ENCODE results near the gene PLAGL2.

The PLAGL2 gene

GRCh38 chr20:32191873-32192272 lies 15.7 kb downstream of the PLAGL2 start:
- H3K9me3 ChIP-seq (ENCODE audit: insufficient read depth, low read depth, low read length): peaks cover 2% of the 10 kb centered on the region
- no peak overlapping the region for H3K27ac ChIP-seq (ENCODE audit: low read depth, low read length)
- peaks cover 10 to 12% of the 10 kb centered on the region in 2 experiments for H3K4me1 ChIP-seq (ENCODE audit: control insufficient read depth in 1 of 2, insufficient read depth in 2 of 2, low read length in 2 of 2)
- H3K14ac ChIP-seq (ENCODE audit: low read length): no peak overlapping the region
- H2BK120ac ChIP-seq (ENCODE audit: insufficient read depth, low read length, poor library complexity): no peak overlapping the region
- H3K36me3 ChIP-seq (ENCODE audit: control insufficient read depth in 1 of 2, insufficient read depth in 2 of 2, low read length in 2 of 2): peaks cover 17 to 22% of the 10 kb centered on the region in 2 experiments
- H2BK5ac ChIP-seq (ENCODE audit: low read depth, low read length, poor library complexity): no peak overlapping the region
- H3K9ac ChIP-seq (ENCODE audit: low read length): no peak overlapping the region
- H3K79me2 ChIP-seq (ENCODE audit: control insufficient read depth, insufficient read depth, low read length, poor library complexity): peaks cover 5% of the 10 kb centered on the region
- no peak overlapping the region for H3K4ac ChIP-seq (ENCODE audit: low read depth, low read length)
- H3K18ac ChIP-seq (ENCODE audit: low read length): no peak overlapping the region
- H2BK12ac ChIP-seq (ENCODE audit: low read length): no peak overlapping the region
- no peak overlapping the region for H4K8ac ChIP-seq (ENCODE audit: low read depth, low read length)
- H3K4me2 ChIP-seq (ENCODE audit: low read length): no peak overlapping the region
- no peak overlapping the region for H2AK5ac ChIP-seq (ENCODE audit: low read length)
- no peak for DNase-seq
- peaks cover 8% of the 10 kb centered on the region for H3K79me1 ChIP-seq (ENCODE audit: low read length)
- no peak overlapping the region for H2AFZ ChIP-seq (ENCODE audit: insufficient read depth, low read length, poor library complexity)
- H4K91ac ChIP-seq (ENCODE audit: low read depth, low read length): no peak overlapping the region
- no peak overlapping the region for H3K23ac ChIP-seq (ENCODE audit: low read length)
- H3K4me3 ChIP-seq (ENCODE audit: low read depth, low read length): no peak overlapping the region
- H4K12ac ChIP-seq (ENCODE audit: low read depth, low read length): no peak overlapping the region
- no peaks in the 10 kb centered on the region for H3K27me3 ChIP-seq (ENCODE audit: insufficient read depth, low read length)

DNA sequence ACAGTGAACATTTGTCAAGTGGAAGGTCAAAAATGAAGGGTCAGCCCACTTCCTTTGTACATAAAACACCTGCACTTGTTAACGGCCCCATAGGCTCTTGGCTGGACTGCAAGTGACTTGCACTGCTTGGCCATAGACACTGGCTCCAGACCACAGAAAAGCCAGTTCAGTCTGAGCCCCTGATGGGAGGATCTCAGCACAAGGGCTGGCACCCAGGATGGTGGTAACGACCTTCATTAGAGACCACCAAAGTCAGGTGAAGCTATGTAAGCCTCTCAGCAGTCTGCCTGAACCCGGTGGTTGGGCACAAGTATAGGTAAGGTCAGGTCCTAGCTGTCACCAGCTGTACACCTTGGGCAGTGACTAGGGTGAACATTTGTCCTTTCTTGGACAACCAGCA lies 16.1 kb downstream of the PLAGL2 start:
- H2BK120ac ChIP-seq (ENCODE audit: insufficient read depth, low read length, poor library complexity): no peak overlapping the region
- H4K12ac ChIP-seq (ENCODE audit: low read depth, low read length): no peak overlapping the region
- no peak overlapping the region for H4K91ac ChIP-seq (ENCODE audit: low read depth, low read length)
- H2BK5ac ChIP-seq (ENCODE audit: low read depth, low read length, poor library complexity): no peak overlapping the region
- H3K79me2 ChIP-seq (ENCODE audit: control insufficient read depth, insufficient read depth, low read length, poor library complexity): peaks cover 5% of the 10 kb centered on the region
- H2BK12ac ChIP-seq (ENCODE audit: low read length): no peak overlapping the region
- WGBS (ENCODE audit: extremely low coverage, insufficient coverage, insufficient read length): no CpG with 5 or more reads among the region's 3 CpGs
- H3K4me1 ChIP-seq (ENCODE audit: control insufficient read depth in 1 of 2, insufficient read depth in 2 of 2, low read length in 2 of 2): peaks cover 10 to 12% of the 10 kb centered on the region in 2 experiments
- no peaks in the 10 kb centered on the region for H3K27me3 ChIP-seq (ENCODE audit: insufficient read depth, low read length)
- H3K79me1 ChIP-seq (ENCODE audit: low read length): peaks cover 8% of the 10 kb centered on the region
- H3K4me3 ChIP-seq (ENCODE audit: low read depth, low read length): no peak overlapping the region
- peaks cover 13 to 18% of the 10 kb centered on the region in 2 experiments for H3K36me3 ChIP-seq (ENCODE audit: control insufficient read depth in 1 of 2, insufficient read depth in 2 of 2, low read length in 2 of 2)
- DNase-seq: no peak
- no peak overlapping the region for H3K14ac ChIP-seq (ENCODE audit: low read length)
- no peak overlapping the region for H2AFZ ChIP-seq (ENCODE audit: insufficient read depth, low read length, poor library complexity)
- no peak overlapping the region for H3K4ac ChIP-seq (ENCODE audit: low read depth, low read length)
- H4K8ac ChIP-seq (ENCODE audit: low read depth, low read length): no peak overlapping the region
- H3K18ac ChIP-seq (ENCODE audit: low read length): no peak overlapping the region
- H2AK5ac ChIP-seq (ENCODE audit: low read length): no peak overlapping the region
- H3K4me2 ChIP-seq (ENCODE audit: low read length): no peak overlapping the region
- H3K9me3 ChIP-seq (ENCODE audit: insufficient read depth, low read depth, low read length): peaks cover 2% of the 10 kb centered on the region
- H3K27ac ChIP-seq (ENCODE audit: low read depth, low read length): no peak overlapping the region
- no peak overlapping the region for H3K23ac ChIP-seq (ENCODE audit: low read length)
- no peak overlapping the region for H3K9ac ChIP-seq (ENCODE audit: low read length)

GRCh38 chr20:32190616-32191415 lies 16.7 kb downstream of the PLAGL2 start:
- Histone ChIP-seq H2BK120ac (ENCODE audit: insufficient read depth, low read length, poor library complexity) (no peak overlapping the region), H2AFZ (ENCODE audit: insufficient read depth, low read length, poor library complexity) (peak overlapping the region; percentile 72), H2BK5ac (ENCODE audit: low read depth, low read length, poor library complexity) (no peak overlapping the region), H3K79me2 (ENCODE audit: control insufficient read depth, insufficient read depth, low read length, poor library complexity) (peaks cover 5% of the 10 kb centered on the region), H3K36me3 (ENCODE audit: control insufficient read depth in 1 of 2, insufficient read depth in 2 of 2, low read length in 2 of 2) (peaks cover 7 to 12% of the 10 kb centered on the region in 2 experiments), H3K79me1 (ENCODE audit: low read length) (peaks cover 8% of the 10 kb centered on the region), H2BK12ac (ENCODE audit: low read length) (no peak overlapping the region), H3K23ac (ENCODE audit: low read length) (no peak overlapping the region), H4K91ac (ENCODE audit: low read depth, low read length) (peak overlapping the region; percentile 78), H3K14ac (ENCODE audit: low read length) (peak overlapping the region; percentile 88), H4K8ac (ENCODE audit: low read depth, low read length) (peak overlapping the region; percentile 80), H3K4me1 (ENCODE audit: control insufficient read depth in 1 of 2, insufficient read depth in 2 of 2, low read length in 2 of 2) (peaks cover 10 to 12% of the 10 kb centered on the region in 2 experiments), H3K4me2 (ENCODE audit: low read length) (peak overlapping the region; percentile 93), H4K12ac (ENCODE audit: low read depth, low read length) (peak overlapping the region; percentile 2), H3K27me3 (ENCODE audit: insufficient read depth, low read length) (no peaks in the 10 kb centered on the region), H3K4me3 (ENCODE audit: low read depth, low read length) (peak overlapping the region; percentile 69), H2AK5ac (ENCODE audit: low read length) (no peak overlapping the region), H3K9ac (ENCODE audit: low read length) (peak overlapping the region; percentile 10), H3K18ac (ENCODE audit: low read length) (no peak overlapping the region), H3K9me3 (ENCODE audit: insufficient read depth, low read depth, low read length) (peaks cover 2% of the 10 kb centered on the region), H3K4ac (ENCODE audit: low read depth, low read length) (no peak overlapping the region), H3K27ac (ENCODE audit: low read depth, low read length) (no peak overlapping the region)
- DNase-seq: no peak
- no CpG with 5 or more reads among the region's 14 CpGs for WGBS (ENCODE audit: extremely low coverage, insufficient coverage, insufficient read length)

- Histone ChIP-seq H3K14ac (ENCODE audit: low read length) (peak overlapping the region; percentile 88), H4K12ac (ENCODE audit: low read depth, low read length) (peak overlapping the region; percentile 93), H3K23ac (ENCODE audit: low read length) (no peak overlapping the region), H3K27ac (ENCODE audit: low read depth, low read length) (no peak overlapping the region), H3K4me1 (ENCODE audit: control insufficient read depth in 1 of 2, insufficient read depth in 2 of 2, low read length in 2 of 2) (peaks cover 10 to 12% of the 10 kb centered on the region in 2 experiments), H3K4me2 (ENCODE audit: low read length) (peak overlapping the region; percentile 93), H3K9me3 (ENCODE audit: insufficient read depth, low read depth, low read length) (peaks cover 2% of the 10 kb centered on the region), H3K4ac (ENCODE audit: low read depth, low read length) (peak overlapping the region; percentile 16), H3K36me3 (ENCODE audit: control insufficient read depth in 1 of 2, insufficient read depth in 2 of 2, low read length in 2 of 2) (peaks cover 0 to 4% of the 10 kb centered on the region in 2 experiments), H3K27me3 (ENCODE audit: insufficient read depth, low read length) (no peaks in the 10 kb centered on the region), H3K9ac (ENCODE audit: low read length) (peak overlapping the region; percentile 10), H3K4me3 (ENCODE audit: low read depth, low read length) (peak overlapping the region; percentile 69), H2AK5ac (ENCODE audit: low read length) (no peak overlapping the region), H3K79me2 (ENCODE audit: control insufficient read depth, insufficient read depth, low read length, poor library complexity) (peaks cover 5% of the 10 kb centered on the region), H4K91ac (ENCODE audit: low read depth, low read length) (peak overlapping the region; percentile 78), H2BK5ac (ENCODE audit: low read depth, low read length, poor library complexity) (peak overlapping the region; percentile 7), H3K18ac (ENCODE audit: low read length) (peak overlapping the region; percentile 54), H2AFZ (ENCODE audit: insufficient read depth, low read length, poor library complexity) (peak overlapping the region; percentile 72), H2BK120ac (ENCODE audit: insufficient read depth, low read length, poor library complexity) (peak overlapping the region; percentile 28), H4K8ac (ENCODE audit: low read depth, low read length) (peak overlapping the region; percentile 80), H3K79me1 (ENCODE audit: low read length) (peaks cover 8% of the 10 kb centered on the region), H2BK12ac (ENCODE audit: low read length) (no peak overlapping the region)
- WGBS (ENCODE audit: extremely low coverage, insufficient coverage, insufficient read length): no CpG with 5 or more reads among the region's 88 CpGs
- no peak for DNase-seq
Observed at GRCh38 chr20:32189691-32190615, 17.6 kb downstream of the PLAGL2 start.

All from trophoblast cell (in vitro differentiated cells and primary cell).